K562 (cell line): ENCODE results near the gene CCDC194. TPM values are rescaled to one million over a fixed set of nuclear protein-coding genes. Genes with fewer than 3 reads are reported as not detected.

Source experiments
- E2F8 ChIP-seq: fragments of 450-650 bp; IDR thresholded peaks from 2 replicates; pipeline ENCODE4 v1.7.1; 2018; ENCODE audit warnings: mild to moderate bottlenecking, low read depth; ENCODE audit not compliant: partially characterized antibody
- ESRRB ChIP-seq: fragments of 250-450 bp; sonication (Bioruptor Pico); IDR thresholded peaks from 2 replicates; pipeline ENCODE4 v1.5.0; 2020; ENCODE audit warnings: mild to moderate bottlenecking, moderate library complexity, borderline replicate concordance
- ETV1 ChIP-seq: fragments of 450-650 bp; conservative IDR thresholded peaks from 2 replicates; pipeline ENCODE4 v1.6.1; 2016; ENCODE audit warnings: missing genetic modification characterization, control low read depth, low read depth, missing compliant biosample characterization
- HDAC3 ChIP-seq: fragments of 450-650 bp; IDR thresholded peaks from 2 replicates; pipeline ENCODE4 v1.6.1; 2018; ENCODE audit warnings: borderline replicate concordance, mild to moderate bottlenecking, moderate library complexity; ENCODE audit not compliant: partially characterized antibody
- HDGF ChIP-seq: fragments of 450-650 bp; IDR thresholded peaks from 2 replicates; pipeline ENCODE4 v1.6.1; 2016
- MECOM ChIP-seq: fragments of 250-450 bp; sonication (Bioruptor Pico); IDR thresholded peaks from 2 replicates; pipeline ENCODE4 v1.8.0; 2022; ENCODE audit warnings: inconsistent platforms
- MED1 ChIP-seq: sonication (generic); formaldehyde crosslinking; IDR thresholded peaks from 2 replicates; pipeline ENCODE4 v1.8.1; 2023; ENCODE audit warnings: missing genetic modification reagents, borderline replicate concordance
- NBN ChIP-seq: fragments of 450-650 bp; IDR thresholded peaks from 2 replicates; pipeline ENCODE4 v1.6.1; 2016; ENCODE audit warnings: low read depth, mild to moderate bottlenecking
- NFXL1 ChIP-seq: fragments of 450-650 bp; formaldehyde crosslinking; IDR thresholded peaks from 2 replicates; pipeline ENCODE4 v1.4.0; 2021; ENCODE audit warnings: mild to moderate bottlenecking
- NR0B1 ChIP-seq: fragments of 450-650 bp; IDR thresholded peaks from one replicate; pipeline ENCODE4 v1.6.1; 2018; ENCODE audit warnings: mild to moderate bottlenecking, moderate library complexity; ENCODE audit not compliant: partially characterized antibody
- POLR2H ChIP-seq: IDR thresholded peaks from 2 replicates; pipeline ENCODE4 v1.6.1; 2016; ENCODE audit warnings: missing genetic modification characterization, low read depth, mild to moderate bottlenecking, control low read depth, missing compliant biosample characterization, moderate library complexity
- RFX1 ChIP-seq: fragments of 450-650 bp; IDR thresholded peaks from 2 replicates; pipeline ENCODE4 v1.6.1; 2016; ENCODE audit warnings: mild to moderate bottlenecking, moderate library complexity
- SFPQ ChIP-seq: fragments of 200-400 bp; formaldehyde crosslinking; IDR thresholded peaks from 2 replicates; pipeline ENCODE4 v1.6.1; 2017; ENCODE audit warnings: mild to moderate bottlenecking, low read depth, low read length, moderate library complexity
- SP2 ChIP-seq: IDR thresholded peaks from 2 replicates; pipeline ENCODE4 v1.6.1; 2011; ENCODE audit warnings: mild to moderate bottlenecking, low read depth, low read length, moderate library complexity; ENCODE audit not compliant: poor library complexity, severe bottlenecking; ENCODE audit errors: extremely low read depth
- TAF15 ChIP-seq: fragments of 200-400 bp; formaldehyde crosslinking; IDR thresholded peaks from 2 replicates; pipeline ENCODE4 v1.6.1; 2017; ENCODE audit warnings: mild to moderate bottlenecking, low read depth, low read length, moderate library complexity
- TARDBP ChIP-seq: fragments of 450-650 bp; IDR thresholded peaks from 2 replicates; pipeline ENCODE4 v1.6.1; 2016
- TCF7 ChIP-seq: sonication (generic); IDR thresholded peaks from 2 replicates; pipeline ENCODE4 v1.6.1; 2016; ENCODE audit warnings: antibody characterized with exemption, borderline replicate concordance
- TEAD2 ChIP-seq: fragments of 450-650 bp; IDR thresholded peaks from 2 replicates; pipeline ENCODE4 v1.6.1; 2016; ENCODE audit warnings: missing genetic modification characterization, control low read depth, missing compliant biosample characterization
- U2AF1 ChIP-seq: fragments of 200-400 bp; formaldehyde crosslinking; optimal IDR thresholded peaks from 2 replicates; pipeline ENCODE3; 2017; ENCODE audit warnings: mild to moderate bottlenecking, low read depth, low read length, moderate library complexity
- ZBED1 ChIP-seq: IDR thresholded peaks from 2 replicates; pipeline ENCODE4 v1.6.1; 2014
- ZFP1 ChIP-seq: fragments of 450-650 bp; formaldehyde crosslinking; IDR thresholded peaks from 2 replicates; pipeline ENCODE4 v1.4.0; 2020; ENCODE audit warnings: mild to moderate bottlenecking, mixed read lengths
- ZNF175 ChIP-seq: fragments of 200-800 bp; sonication (Bioruptor generic); IDR thresholded peaks from 2 replicates; pipeline ENCODE4 v1.6.1; 2016; ENCODE audit warnings: low read depth, mild to moderate bottlenecking, missing genetic modification characterization, missing compliant biosample characterization
- ZNF699 ChIP-seq: fragments of 250-450 bp; sonication (Bioruptor Pico); IDR thresholded peaks from 2 replicates; pipeline ENCODE4 v1.8.0; 2021; ENCODE audit warnings: mild to moderate bottlenecking, moderate library complexity; ENCODE audit not compliant: insufficient replicate concordance
- polyA plus RNA-seq, 8 experiments: library from polyadenylated mRNA; depleted of rRNA in 4 of 8; stranded (reverse) in 5 of 8; unstranded in 3 of 8; fragments of >200 nt; fragmentation: Nextera tagmentation in 2 of 8; fragmentation: Illumina TruSeq in 1 of 8; extraction: Ambion mirVana in 2 of 8; extraction: Trizol in 1 of 8; gene quantifications; 2 replicates each; pipeline versions ENCODE4 v1.2.1 to v1.2.3, GENCODE V29; 2011 to 2014; ENCODE audit warnings: inconsistent platforms in 1 of 8, missing spikeins in 1 of 8
- total RNA-seq, 7 experiments: library from RNA; depleted of rRNA in 6 of 7; stranded (reverse); fragments of >200 nt in 6 of 7; fragmentation: Illumina TruSeq in 2 of 7; extraction: Trizol in 2 of 7; gene quantifications; 2 replicates each; pipeline versions ENCODE4 v1.2.1 to v1.2.3, GENCODE V29; 2011 to 2021; ENCODE audit warnings: low replicate concordance in 1 of 7

CCDC194 gene
- total and polyA plus RNA-seq, 9 of the 15 experiments (the other 6 are each of a cell fraction or from before 2014, with no cell fraction given): 0.13 to 1.3 (median 0.39) TPM; not detected in 3

GRCh38 chr19:17419621-17420474 lies 25.9 kb upstream of the CCDC194 start, which contains the start of gene MVB12A (continued):
- peak; percentile 89 for TF ChIP-seq E2F8
- TF ChIP-seq TARDBP: no peak; the same call in 1 of the 2 replicates
- TF ChIP-seq MECOM (CRISPR knock-in tag): no peak
- no peak for TF ChIP-seq ESRRB (CRISPR knock-in tag)
- peak; percentile 86 for TF ChIP-seq RFX1
- TF ChIP-seq NBN: peak; percentile 59; the same call in 1 of the 2 replicates
- peak; percentile 53; the same call in 1 of the 2 replicates for TF ChIP-seq ZBED1
- TF ChIP-seq SFPQ: no peak
- no peak for TF ChIP-seq NR0B1
- TF ChIP-seq HDGF: no peak
- no peak; the same call in 1 of the 2 replicates for TF ChIP-seq POLR2H
- TF ChIP-seq U2AF1: peak; percentile 22
- peak; percentile 73; the same call in 1 of the 2 replicates for TF ChIP-seq ETV1 (tag)
- TF ChIP-seq TEAD2 (tag): no peak
- no peak for TF ChIP-seq ZNF699
- TF ChIP-seq TCF7: no peak
- TF ChIP-seq SP2: no peak
- TF ChIP-seq ZFP1: no peak
- TF ChIP-seq TAF15: no peak
- TF ChIP-seq MED1 (CRISPR knock-in tag): no peak
- no peak for TF ChIP-seq HDAC3
- no peak for TF ChIP-seq ZNF175
- TF ChIP-seq NFXL1 (CRISPR knock-in tag): no peak
